ENCODE data around the gene EGFL7. TPM values are rescaled to one million over a fixed set of nuclear protein-coding genes. Genes with fewer than 3 reads are reported as not detected.

EGFL7 gene
- total and polyA plus RNA-seq, 2 of the 13 experiments (the other 11 are each of a cell fraction or from before 2014, with no cell fraction given): 0.20 to 5.1 TPM

DNA sequence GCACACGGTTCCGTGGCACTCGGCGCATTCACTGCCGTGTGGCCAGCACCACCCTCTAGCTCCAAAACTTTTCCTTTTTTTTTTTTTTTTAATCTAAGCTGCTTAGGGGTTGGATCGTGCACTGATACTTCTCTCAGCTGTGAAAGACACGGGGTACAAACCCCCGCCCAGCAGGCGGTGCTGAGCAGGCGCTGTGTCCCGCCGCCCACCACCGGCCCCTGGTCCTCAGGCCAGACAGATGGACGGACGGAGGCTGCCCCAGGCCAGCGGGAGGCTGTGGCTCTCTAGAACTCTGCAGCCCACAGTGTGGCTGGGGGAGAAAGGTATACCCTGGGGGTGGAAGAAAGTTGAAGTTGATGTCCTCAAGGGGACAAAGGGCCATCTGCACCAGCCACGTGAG is 18.3 kb downstream of the EGFL7 start:
- Histone ChIP-seq H3K9me3 (ENCODE audit: low read length) (no peaks in the 10 kb centered on the region), H3K36me3 (replicated peaks in 1 of 2; ENCODE audit: control insufficient read depth in 1 of 2, insufficient read depth in 2 of 2, low read length in 2 of 2) (no peaks in the 10 kb centered on the region), H3K27me3 (ENCODE audit: control insufficient read depth in 1 of 2, insufficient read depth in 2 of 2, low read length in 2 of 2) (peaks cover 2 to 14% of the 10 kb centered on the region in 2 experiments; a peak in 3 of 5 replicates), H3K27ac (ENCODE audit: extremely low read length, insufficient read depth, low read length) (no peak overlapping the region), H3K4me1 (ENCODE audit: insufficient read depth, low read length) (peaks cover 53% of the 10 kb centered on the region), H3K79me2 (ENCODE audit: insufficient read depth, low read length) (no peaks in the 10 kb centered on the region), H3K4me2 (ENCODE audit: low read depth, low read length) (no peak overlapping the region), H4K20me1 (ENCODE audit: insufficient read depth, low read length) (no peaks in the 10 kb centered on the region), H3K9ac (ENCODE audit: insufficient read depth, low read depth, low read length) (no peak overlapping the region), H3K4me3 (replicated peaks in 1 of 3; ENCODE audit: insufficient read depth in 1 of 3, low read depth in 2 of 3, low read length in 3 of 3) (no peak overlapping the region), H2AFZ (ENCODE audit: low read length) (no peak overlapping the region)
- CTCF ChIA-PET (ENCODE audit: low intra/inter-chr PET ratio, low total read pairs): no interaction called here
- 84% methylated on average over 17 of the region's 17 CpGs for WGBS (ENCODE audit: low lambda C conversion rate)
- no TSS peak for BruUV-seq (replicated peaks)
- POLR2A ChIA-PET: no interaction called here
- no peak for ATAC-seq
- in situ Hi-C loops (cut with HindIII; ENCODE audit: extremely low pct_ligation_motif_present, low pct_unique_long_range_greater_than_20kb) (no loop called here), intact Hi-C loops (cut with micrococcal nuclease; ENCODE audit: unreplicated experiment) (no loop called here)
- DNase-seq (ENCODE audit: low spot score): no peak
- no peak for TF ChIP-seq ZNF674 (CRISPR knock-in tag; IDR thresholded peaks at IDR 0.05; ENCODE audit: low read depth)
- TF ChIP-seq, protein P1, sequence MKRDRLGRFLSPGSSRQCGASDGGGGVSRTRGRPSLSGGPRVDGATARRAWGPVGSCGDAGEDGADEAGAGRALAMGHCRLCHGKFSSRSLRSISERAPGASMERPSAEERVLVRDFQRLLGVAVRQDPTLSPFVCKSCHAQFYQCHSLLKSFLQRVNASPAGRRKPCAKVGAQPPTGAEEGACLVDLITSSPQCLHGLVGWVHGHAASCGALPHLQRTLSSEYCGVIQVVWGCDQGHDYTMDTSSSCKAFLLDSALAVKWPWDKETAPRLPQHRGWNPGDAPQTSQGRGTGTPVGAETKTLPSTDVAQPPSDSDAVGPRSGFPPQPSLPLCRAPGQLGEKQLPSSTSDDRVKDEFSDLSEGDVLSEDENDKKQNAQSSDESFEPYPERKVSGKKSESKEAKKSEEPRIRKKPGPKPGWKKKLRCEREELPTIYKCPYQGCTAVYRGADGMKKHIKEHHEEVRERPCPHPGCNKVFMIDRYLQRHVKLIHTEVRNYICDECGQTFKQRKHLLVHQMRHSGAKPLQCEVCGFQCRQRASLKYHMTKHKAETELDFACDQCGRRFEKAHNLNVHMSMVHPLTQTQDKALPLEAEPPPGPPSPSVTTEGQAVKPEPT (CRISPR knock-in tag; IDR thresholded peaks at IDR 0.05; ENCODE audit: low read depth): no peak
- TF ChIP-seq ZNF629 (CRISPR knock-in tag; conservative IDR thresholded peaks at IDR 0.05): peak; percentile 43; the same call in 1 of the 2 replicates
- TF ChIP-seq, protein P2, sequence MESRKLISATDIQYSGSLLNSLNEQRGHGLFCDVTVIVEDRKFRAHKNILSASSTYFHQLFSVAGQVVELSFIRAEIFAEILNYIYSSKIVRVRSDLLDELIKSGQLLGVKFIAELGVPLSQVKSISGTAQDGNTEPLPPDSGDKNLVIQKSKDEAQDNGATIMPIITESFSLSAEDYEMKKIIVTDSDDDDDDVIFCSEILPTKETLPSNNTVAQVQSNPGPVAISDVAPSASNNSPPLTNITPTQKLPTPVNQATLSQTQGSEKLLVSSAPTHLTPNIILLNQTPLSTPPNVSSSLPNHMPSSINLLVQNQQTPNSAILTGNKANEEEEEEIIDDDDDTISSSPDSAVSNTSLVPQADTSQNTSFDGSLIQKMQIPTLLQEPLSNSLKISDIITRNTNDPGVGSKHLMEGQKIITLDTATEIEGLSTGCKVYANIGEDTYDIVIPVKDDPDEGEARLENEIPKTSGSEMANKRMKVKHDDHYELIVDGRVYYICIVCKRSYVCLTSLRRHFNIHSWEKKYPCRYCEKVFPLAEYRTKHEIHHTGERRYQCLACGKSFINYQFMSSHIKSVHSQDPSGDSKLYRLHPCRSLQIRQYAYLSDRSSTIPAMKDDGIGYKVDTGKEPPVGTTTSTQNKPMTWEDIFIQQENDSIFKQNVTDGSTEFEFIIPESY (CRISPR knock-in tag; IDR thresholded peaks at IDR 0.05): peak; percentile 40; the same call in 1 of the 2 replicates
- TF ChIP-seq, protein P3, sequence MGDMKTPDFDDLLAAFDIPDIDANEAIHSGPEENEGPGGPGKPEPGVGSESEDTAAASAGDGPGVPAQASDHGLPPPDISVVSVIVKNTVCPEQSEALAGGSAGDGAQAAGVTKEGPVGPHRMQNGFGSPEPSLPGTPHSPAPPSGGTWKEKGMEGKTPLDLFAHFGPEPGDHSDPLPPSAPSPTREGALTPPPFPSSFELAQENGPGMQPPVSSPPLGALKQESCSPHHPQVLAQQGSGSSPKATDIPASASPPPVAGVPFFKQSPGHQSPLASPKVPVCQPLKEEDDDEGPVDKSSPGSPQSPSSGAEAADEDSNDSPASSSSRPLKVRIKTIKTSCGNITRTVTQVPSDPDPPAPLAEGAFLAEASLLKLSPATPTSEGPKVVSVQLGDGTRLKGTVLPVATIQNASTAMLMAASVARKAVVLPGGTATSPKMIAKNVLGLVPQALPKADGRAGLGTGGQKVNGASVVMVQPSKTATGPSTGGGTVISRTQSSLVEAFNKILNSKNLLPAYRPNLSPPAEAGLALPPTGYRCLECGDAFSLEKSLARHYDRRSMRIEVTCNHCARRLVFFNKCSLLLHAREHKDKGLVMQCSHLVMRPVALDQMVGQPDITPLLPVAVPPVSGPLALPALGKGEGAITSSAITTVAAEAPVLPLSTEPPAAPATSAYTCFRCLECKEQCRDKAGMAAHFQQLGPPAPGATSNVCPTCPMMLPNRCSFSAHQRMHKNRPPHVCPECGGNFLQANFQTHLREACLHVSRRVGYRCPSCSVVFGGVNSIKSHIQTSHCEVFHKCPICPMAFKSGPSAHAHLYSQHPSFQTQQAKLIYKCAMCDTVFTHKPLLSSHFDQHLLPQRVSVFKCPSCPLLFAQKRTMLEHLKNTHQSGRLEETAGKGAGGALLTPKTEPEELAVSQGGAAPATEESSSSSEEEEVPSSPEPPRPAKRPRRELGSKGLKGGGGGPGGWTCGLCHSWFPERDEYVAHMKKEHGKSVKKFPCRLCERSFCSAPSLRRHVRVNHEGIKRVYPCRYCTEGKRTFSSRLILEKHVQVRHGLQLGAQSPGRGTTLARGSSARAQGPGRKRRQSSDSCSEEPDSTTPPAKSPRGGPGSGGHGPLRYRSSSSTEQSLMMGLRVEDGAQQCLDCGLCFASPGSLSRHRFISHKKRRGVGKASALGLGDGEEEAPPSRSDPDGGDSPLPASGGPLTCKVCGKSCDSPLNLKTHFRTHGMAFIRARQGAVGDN (CRISPR knock-in tag; IDR thresholded peaks at IDR 0.05): peak; percentile 21; the same call in 1 of the 2 replicates
- no peak for FAIRE-seq

Data from HepG2 (cell line).